ENCODE results near the gene MRC2. TPM values are rescaled to one million over a fixed set of nuclear protein-coding genes. Genes with fewer than 3 reads are reported as not detected.

The MRC2 gene
- total RNA-seq (2014; rRNA removed; shearing (Covaris generic)), result 52.9 and 56.8 TPM in 2 replicates

DNA sequence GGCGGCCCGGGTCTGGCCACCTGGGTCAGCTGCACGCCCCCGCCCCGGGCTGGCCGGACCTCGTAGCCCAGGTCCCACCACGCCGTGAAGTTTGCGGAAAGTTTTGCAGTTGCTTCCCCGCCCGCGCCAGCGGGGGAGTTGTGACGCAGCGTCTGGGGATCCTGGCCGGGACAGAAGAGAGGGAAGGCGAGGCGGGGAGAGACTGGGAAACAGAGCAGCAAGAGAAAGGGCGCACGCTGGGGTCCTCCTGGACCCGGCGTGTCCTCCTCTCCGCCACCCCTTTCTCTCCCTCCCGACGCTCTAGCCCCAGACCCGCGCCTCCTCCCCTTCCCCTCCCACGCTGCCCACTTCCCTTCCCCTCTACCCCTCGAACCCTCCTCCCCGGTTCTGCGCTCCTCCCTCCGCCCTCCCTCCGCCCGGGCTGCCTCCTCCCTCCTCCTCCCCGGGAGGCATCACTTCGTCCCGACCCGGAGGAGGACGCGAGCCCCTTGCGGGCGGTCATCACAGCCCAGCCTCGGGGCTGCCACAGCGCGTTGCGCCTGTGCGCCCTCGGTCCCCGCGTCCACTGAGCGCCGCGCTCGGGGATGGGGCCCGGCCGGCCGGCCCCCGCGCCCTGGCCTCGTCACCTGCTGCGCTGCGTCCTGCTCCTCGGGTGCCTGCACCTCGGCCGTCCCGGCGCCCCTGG lies at the start of gene MRC2:
TSS of gene MRC2 (plus strand) at position 452 of the 685 bp plus-strand sequence. CDS start at position 585, 133 bp downstream.

Small RNAs within 50 kb of the gene (small RNA-seq; reads per million reads assigned to genes)
- gene RF00019, result not detected
- gene RNU6-446P, result not detected

Other genes with a start within 250 kb of the MRC2 start
- gene EFCAB3, start 247.1 kb upstream of the MRC2 start, total RNA-seq (2014; rRNA removed; shearing (Covaris generic)), result not detected in 2 replicates
- gene METTL2A, start 203.8 kb upstream of the MRC2 start, total RNA-seq (2014; rRNA removed; shearing (Covaris generic)), result 26.5 and 28.5 TPM in 2 replicates
- 40.7 and 41.2 TPM in 2 replicates for gene TLK2, start 148.8 kb upstream of the MRC2 start, total RNA-seq (2014; rRNA removed; shearing (Covaris generic))
- 0.19 and 0.24 TPM in 2 replicates for gene MARCHF10, start 180.6 kb downstream of the MRC2 start, total RNA-seq (2014; rRNA removed; shearing (Covaris generic))